Heart right ventricle (tissue), 16 donors: ENCODE data around the gene WDR90. TPM values are rescaled to one million over a fixed set of nuclear protein-coding genes. Genes with fewer than 3 reads are reported as not detected.

Source experiments
- ATAC-seq, 8 donors: fragments of 200-7000 bp; cut with Tn5 transposase; one replicate each; pipeline ENCODE4 v1.9.1; 2020; ENCODE audit warnings: mild to moderate bottlenecking in 8 of 8, moderate library complexity in 8 of 8, moderate number of reproducible peaks in 1 of 8
- DNase-seq, 2 donors: peaks; one replicate each; pipeline ENCODE4 v3.0.0-alpha.2; 2020
- H3K27ac ChIP-seq, 10 donors: fragments of 200-600 bp; sonication (generic) in 2 of 10; one replicate each; pipeline versions ENCODE4 v1.5.0 to v1.8.0; 2020 to 2022; ENCODE audit warnings: mild to moderate bottlenecking in 3 of 10
- H3K27me3 ChIP-seq, 7 donors: fragments of 200-600 bp; one replicate each; pipeline ENCODE4 v1.8.0; 2021 to 2022; ENCODE audit warnings: mild to moderate bottlenecking in 2 of 7
- H3K36me3 ChIP-seq, 9 donors: fragments of 200-600 bp; sonication (generic) in 1 of 9; one replicate each; pipeline versions ENCODE4 v1.5.0 to v1.8.0; 2020 to 2022; ENCODE audit warnings: mild to moderate bottlenecking in 2 of 9
- H3K4me1 ChIP-seq, 9 donors: fragments of 200-600 bp; sonication (generic) in 1 of 9; one replicate each; pipeline versions ENCODE4 v1.5.0 to v1.8.0; 2020 to 2022; ENCODE audit warnings: mild to moderate bottlenecking in 4 of 9
- H3K4me3 ChIP-seq, 10 donors: fragments of 200-600 bp; sonication (generic) in 2 of 10; one replicate each; pipeline versions ENCODE4 v1.5.0 to v1.8.0; 2020 to 2022; ENCODE audit warnings: mild to moderate bottlenecking in 7 of 10, moderate library complexity in 2 of 10
- H3K9me3 ChIP-seq, 11 donors: fragments of 200-600 bp in 10 of 11; sonication (generic) in 2 of 11; one replicate each; pipeline versions ENCODE4 v1.5.0 to v1.8.0; 2013 to 2022; ENCODE audit warnings: mild to moderate bottlenecking in 2 of 11, control low read depth in 1 of 11, moderate library complexity in 1 of 11
- WGBS, 2 donors: extraction: QIAGEN DNeasy Blood & Tissue Kit; methylation state at CpG; one replicate each; pipeline ENCODE4 v1.1.7; 2013; ENCODE audit warnings: inconsistent platforms in 1 of 2; 5-methylcytosine and 5-hydroxymethylcytosine counted together
- intact Hi-C, 10 donors: fragments of 100-400 bp; cut with DNase I; formaldehyde crosslinking; loops; one replicate each; pipeline versions ENCODE4 v1.11.1 to v1.14.2; 2022
- polyA plus RNA-seq, 2 donors: library from polyadenylated mRNA; stranded (reverse); fragments of 200-250 nt; gene quantifications; one replicate each; pipeline ENCODE4 v1.2.3, GENCODE V29; 2013
- total RNA-seq, 10 donors: library from RNA; stranded (reverse); fragmentation: NEBNext Ultra II Directional in 3 of 10; extraction: Animal tissue kit (Norgen Biotek cat#: 25700) in 3 of 10; gene quantifications; one replicate each; pipeline versions ENCODE4 v1.2.1 to v1.2.4, GENCODE V29; 2021 to 2023
- TF ChIP-seq, protein P1 (sequence below), 9 donors: fragments of 200-600 bp; sonication (generic) in 2 of 9; IDR thresholded peaks; one replicate each; pipeline versions ENCODE4 v1.5.0 to v1.8.0; 2021 to 2022; ENCODE audit warnings: antibody characterized with exemption in 9 of 9, mild to moderate bottlenecking in 5 of 9, moderate library complexity in 1 of 9
- donor health status: Arrhythmogenic right ventricular cardiomyopathy.
- donor health status: ischemic (EF 13 %, LVEDD 7.1; RV severe dilation, severe dysfunction).
- donor health status: healthy with polysubstance abuse.
- donor health status: DM: no; HTN: yes; CAD: no.
- donor health status: DM: no; HTN: no; CAD: no.
- donor health status: ischemic (EF 25% LVEDD 6.9; RV normal size, moderate dysfunction).
- donor health status: ischemic (EF 25% LVEDD 5.7; RV mildly dilated, moderate dysfunction).
- donor health status: healthy.
- donor health status: DM: yes; HTN: yes; CAD: no.
- donor health status: Ischemic cardiomyopathy.
- donor health status: ischemic (EF 35%, LVEDD 5.7; RV mildly dilated, moderate dysfunction).
- donor health status: nonischemic (EF 11% LVEDD 7.7; RV severe dilation, severe dysfunction).
- donor health status: DM: yes; HTN: yes; CAD: no.
- donor health status: PGD.
- donor health status: ischemic (EF 29% LVEDD 5.4; RV normal size, mild dysfunction).
- donor health status: nonischemic (EF 23%, LVEDD 6.1; RV moderate dilation, normal function).

WDR90 gene
- total and polyA plus RNA-seq, 12 donors, result 7.1 to 23.8 (median 9.9) TPM

DNA sequence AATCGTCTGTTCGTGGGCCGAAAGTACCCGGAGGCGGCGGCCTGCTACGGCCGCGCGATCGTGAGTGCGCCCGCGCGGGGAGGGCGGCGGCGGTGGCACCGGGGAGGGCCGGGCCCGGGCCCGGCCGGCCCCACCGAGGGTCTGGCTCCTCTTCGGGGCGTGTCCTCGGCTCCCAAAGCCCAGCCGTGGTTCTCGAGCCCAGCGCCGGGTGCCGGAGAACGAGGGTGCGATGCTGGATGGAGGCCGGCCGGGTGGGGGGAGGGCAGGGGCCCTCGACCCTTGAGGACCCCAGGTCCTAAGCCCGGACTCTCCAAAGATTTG, 31.4 kb downstream of the WDR90 start:
- ATAC-seq, result no peak
- H3K4me3 ChIP-seq, result peak overlapping the region; percentile 50 to 95 (median 71)
- intact Hi-C loops, result loop anchor here in 1 of 10 donors (2.0 kb wide), 1 partner anchor 40 kb away; the partner anchor contains the start of gene ANTKMT
- H3K27ac ChIP-seq, result peak overlapping the region; percentile 66 to 99 (median 96)
- TF ChIP-seq, protein P1, sequence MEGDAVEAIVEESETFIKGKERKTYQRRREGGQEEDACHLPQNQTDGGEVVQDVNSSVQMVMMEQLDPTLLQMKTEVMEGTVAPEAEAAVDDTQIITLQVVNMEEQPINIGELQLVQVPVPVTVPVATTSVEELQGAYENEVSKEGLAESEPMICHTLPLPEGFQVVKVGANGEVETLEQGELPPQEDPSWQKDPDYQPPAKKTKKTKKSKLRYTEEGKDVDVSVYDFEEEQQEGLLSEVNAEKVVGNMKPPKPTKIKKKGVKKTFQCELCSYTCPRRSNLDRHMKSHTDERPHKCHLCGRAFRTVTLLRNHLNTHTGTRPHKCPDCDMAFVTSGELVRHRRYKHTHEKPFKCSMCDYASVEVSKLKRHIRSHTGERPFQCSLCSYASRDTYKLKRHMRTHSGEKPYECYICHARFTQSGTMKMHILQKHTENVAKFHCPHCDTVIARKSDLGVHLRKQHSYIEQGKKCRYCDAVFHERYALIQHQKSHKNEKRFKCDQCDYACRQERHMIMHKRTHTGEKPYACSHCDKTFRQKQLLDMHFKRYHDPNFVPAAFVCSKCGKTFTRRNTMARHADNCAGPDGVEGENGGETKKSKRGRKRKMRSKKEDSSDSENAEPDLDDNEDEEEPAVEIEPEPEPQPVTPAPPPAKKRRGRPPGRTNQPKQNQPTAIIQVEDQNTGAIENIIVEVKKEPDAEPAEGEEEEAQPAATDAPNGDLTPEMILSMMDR (IDR thresholded peaks at IDR 0.05), result no peak
- peaks cover 33 to 60% (median 50%) of the 10 kb centered on the region in 9 donors for H3K4me1 ChIP-seq
- DNase-seq, result no peak
- peaks cover 0 to 17% (median 0%) of the 10 kb centered on the region in 7 donors for H3K27me3 ChIP-seq
- 0% methylated on average over 38 of the region's 38 CpGs for WGBS, 2 donors
- H3K9me3 ChIP-seq, result no peaks in the 10 kb centered on the region
- H3K36me3 ChIP-seq, result peaks cover 0 to 28% (median 18%) of the 10 kb centered on the region in 9 donors

DNA sequence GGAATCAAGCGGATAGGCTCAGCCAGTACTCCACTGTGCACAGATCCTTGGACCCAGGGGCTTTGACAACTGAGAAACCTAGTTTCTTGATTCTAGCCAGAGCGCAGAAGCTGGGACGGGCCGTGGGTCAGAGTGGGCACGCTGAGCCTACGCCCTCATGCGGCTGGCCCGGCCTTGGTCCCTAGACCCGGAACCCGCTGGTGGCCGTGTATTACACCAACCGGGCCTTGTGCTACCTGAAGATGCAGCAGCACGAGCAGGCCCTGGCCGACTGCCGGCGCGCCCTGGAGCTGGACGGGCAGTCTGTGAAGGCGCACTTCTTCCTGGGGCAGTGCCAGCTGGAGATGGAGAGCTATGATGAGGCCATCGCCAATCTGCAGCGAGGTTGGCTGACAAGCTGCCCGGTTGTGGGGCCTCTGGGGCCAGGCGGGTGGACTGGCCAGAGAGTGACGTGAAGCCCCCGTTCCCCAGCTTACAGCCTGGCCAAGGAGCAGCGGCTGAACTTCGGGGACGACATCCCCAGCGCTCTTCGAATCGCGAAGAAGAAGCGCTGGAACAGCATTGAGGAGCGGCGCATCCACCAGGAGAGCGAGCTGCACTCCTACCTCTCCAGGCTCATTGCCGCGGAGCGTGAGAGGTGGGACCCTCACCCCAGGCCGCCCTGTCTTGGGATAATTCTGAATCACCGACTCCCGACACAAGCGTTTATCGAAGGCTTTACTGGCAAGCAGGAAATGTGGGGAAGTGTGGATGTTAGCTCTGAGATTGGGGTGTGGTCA, 32.0 kb downstream of the WDR90 start:
- Histone ChIP-seq H3K36me3 (peaks cover 0 to 29% (median 19%) of the 10 kb centered on the region in 9 donors), H3K9me3 (no peaks in the 10 kb centered on the region), H3K27me3 (peaks cover 0 to 11% (median 0%) of the 10 kb centered on the region in 7 donors), H3K27ac (peak overlapping the region in 9 of 10 donors; percentile 92 to 99 (median 97)), H3K4me1 (peaks cover 33 to 60% (median 50%) of the 10 kb centered on the region in 9 donors), H3K4me3 (peak overlapping the region; percentile 50 to 95 (median 71))
- intact Hi-C loops, result loop anchor here in 1 of 10 donors (2.0 kb wide), 1 partner anchor 40 kb away; the partner anchor contains the start of gene ANTKMT
- TF ChIP-seq, protein P1 (IDR thresholded peaks at IDR 0.05), result peak in 2 of 9 donors; percentile 10 to 15
- DNase-seq, result peak in 1 of 2 donors; percentile 54
- WGBS, 2 donors, result 45% methylated on average over 44 of the region's 44 CpGs
- ATAC-seq, result no peak

DNA sequence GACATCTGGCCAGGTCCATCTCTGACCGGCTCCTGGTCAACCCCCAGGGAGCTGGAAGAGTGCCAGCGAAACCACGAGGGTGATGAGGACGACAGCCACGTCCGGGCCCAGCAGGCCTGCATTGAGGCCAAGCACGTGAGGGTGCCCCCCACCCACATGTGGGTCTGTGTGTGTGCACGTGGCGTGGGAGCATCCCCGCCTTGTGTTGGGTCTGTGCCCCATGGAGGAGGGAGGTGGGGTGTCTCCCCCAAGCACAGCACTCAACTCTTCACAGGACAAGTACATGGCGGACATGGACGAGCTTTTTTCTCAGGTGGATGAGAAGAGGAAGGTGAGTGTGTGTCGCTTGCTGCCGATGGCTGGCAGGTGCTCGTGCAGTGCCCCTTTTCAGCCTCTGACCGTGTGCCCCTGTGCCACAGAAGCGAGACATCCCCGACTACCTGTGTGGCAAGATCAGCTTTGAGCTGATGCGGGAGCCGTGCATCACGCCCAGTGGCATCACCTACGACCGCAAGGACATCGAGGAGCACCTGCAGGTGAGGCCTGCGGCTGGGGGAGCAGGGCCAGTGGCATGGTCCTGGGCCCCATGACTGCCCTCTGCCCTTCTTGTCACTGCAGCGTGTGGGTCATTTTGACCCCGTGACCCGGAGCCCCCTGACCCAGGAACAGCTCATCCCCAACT, 32.7 kb downstream of the WDR90 start:
- Histone ChIP-seq H3K36me3 (peaks cover 0 to 36% (median 19%) of the 10 kb centered on the region in 9 donors), H3K27ac (no peak overlapping the region), H3K4me3 (peak overlapping the region in 5 of 10 donors; percentile 70 to 95 (median 77)), H3K9me3 (no peaks in the 10 kb centered on the region), H3K4me1 (peaks cover 33 to 63% (median 50%) of the 10 kb centered on the region in 9 donors), H3K27me3 (peaks cover 0 to 5% (median 0%) of the 10 kb centered on the region in 7 donors)
- ATAC-seq (no peak), DNase-seq (no peak)
- TF ChIP-seq, protein P1 (IDR thresholded peaks at IDR 0.05), result no peak
- intact Hi-C loops, result loop anchor here in 1 of 10 donors (2.0 kb wide), 1 partner anchor 39 kb away; the partner anchor contains the start of gene ANTKMT
- 74 to 77% methylated on average over 28 of the region's 28 CpGs for WGBS, 2 donors
